Stimulated activated CD4-positive, alpha-beta T cell treated with anti-CD3 and anti-CD28 coated beads, Interleukin-2, amount 100 ng/mL, for 24 hours (primary cell): ENCODE results near the gene SMO.

Source experiments
- DNase-seq, 2 donors: peaks; one replicate each; pipeline ENCODE4 v3.0.0-alpha.2; 2020

Gene SMO

DNA sequence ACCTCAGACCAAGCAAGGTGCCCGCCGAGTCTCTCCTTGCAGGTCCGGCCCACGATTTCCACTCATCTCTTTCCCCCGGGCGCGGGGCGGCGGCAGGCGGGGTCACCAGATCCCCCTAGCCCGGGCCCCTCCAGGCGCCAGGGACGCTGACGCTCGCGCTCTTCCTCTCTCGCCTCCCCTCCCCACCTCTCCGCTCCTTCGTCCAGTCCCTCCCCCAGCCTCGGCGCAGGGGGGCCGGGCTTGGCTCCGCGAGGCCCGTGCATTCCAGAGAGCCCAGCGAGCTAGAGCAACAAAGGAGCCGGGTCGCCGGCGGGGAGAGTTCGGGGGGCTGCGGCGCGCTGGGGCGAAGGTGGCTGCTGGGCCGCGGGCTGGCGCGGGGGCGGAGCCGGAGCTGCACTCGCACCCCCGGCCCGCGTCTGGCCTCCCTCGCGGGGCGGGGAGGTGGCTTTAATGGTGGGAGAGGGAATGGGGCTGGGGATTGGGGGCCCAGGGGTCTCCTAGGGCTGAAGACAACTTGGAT is at the start of gene SMO:
Gene SMO (plus strand): TSS at position 262 of the 520 bp plus-strand sequence. CDS start 519 bp downstream, outside the sequence.
- DNase-seq = peak in 1 of 2 donors; percentile 19

GRCh38 chr7:129143724-129144094 is 44.7 kb upstream of the SMO start:
- no peak for DNase-seq

DNA sequence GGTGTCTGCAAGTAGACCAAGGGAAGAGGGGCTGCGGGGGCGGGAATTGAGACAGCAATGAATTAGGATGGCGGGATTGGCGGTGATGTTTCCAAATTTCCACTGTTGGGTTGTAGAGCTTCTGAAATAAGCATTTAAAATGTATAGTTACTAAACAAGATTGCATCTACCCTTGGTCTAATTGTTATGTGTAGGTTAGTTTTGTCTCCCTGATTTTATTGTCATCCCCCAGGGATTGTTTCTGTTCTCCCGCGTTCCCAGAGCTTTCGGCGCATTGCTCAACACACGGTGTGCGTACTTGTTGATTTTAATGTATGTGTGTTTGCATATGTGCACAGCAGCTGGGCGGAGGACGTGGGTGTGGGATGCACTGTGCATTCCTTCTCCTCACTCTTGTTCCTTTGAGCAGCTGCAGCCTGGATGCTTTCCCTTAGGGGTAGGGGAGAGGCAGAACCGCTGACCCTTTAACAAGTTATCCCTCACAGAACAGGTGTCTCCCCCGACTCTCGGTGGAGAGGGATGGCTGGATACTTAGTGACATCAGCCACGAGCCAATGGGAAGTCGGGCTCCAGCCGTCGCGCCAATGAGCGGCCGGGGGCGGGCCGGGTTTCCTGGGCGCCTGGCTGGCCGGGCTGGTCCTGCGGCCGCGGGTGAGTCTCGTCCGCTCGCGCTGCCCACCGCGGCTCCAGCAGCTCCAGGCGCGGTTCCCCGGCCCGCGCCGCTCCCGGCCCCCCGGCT is 44.2 kb upstream of the SMO start, which contains the start of gene TSPAN33:
Gene TSPAN33 (plus strand): TSS at position 613 of the 739 bp plus-strand sequence. CDS start 274 bp downstream, outside the sequence.
- peak; percentile 73 to 81 for DNase-seq

DNA sequence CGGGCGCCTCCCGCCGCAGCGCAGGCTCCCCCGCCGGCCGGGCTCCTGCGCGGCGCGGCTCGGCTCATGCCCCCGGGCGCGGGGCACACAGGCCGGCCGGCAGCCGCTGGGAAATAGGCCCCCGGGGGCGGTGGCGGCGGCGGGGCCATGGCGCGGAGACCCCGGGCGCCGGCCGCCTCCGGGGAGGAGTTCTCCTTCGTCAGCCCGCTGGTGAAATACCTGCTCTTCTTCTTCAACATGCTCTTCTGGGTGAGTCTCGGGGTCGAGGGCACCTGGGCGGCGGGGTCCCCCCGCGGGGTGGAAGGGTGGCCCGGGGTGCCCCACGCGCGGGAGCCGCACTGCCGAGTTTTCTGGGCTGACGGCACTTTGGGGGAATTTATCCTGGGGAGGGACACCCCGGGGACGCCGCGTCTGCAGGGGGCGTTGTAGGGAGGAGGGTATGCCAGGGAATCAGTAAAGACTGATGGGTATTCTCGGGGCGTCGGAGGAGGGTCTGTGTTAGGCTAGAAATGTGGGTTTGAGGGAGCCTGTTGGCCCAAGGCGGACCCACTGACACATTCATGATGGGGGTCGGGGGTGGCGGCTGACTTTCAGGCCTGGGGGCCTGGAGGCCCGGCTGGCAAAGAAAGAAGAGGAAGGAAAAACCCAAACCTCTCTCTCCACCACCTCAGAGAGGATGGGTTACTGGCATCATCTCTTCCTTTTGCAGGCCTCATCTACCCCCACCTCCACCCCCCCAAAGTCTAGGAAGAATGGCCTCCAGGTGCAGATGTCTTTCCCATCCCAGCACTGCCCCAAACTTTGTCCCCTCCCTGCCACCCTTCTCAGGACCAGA is 43.4 kb upstream of the SMO start:
- DNase-seq = peak; percentile 28 to 30

- no peak for DNase-seq
Observed at GRCh38 chr7:129146237-129146979, 42.0 kb upstream of the SMO start.

DNA sequence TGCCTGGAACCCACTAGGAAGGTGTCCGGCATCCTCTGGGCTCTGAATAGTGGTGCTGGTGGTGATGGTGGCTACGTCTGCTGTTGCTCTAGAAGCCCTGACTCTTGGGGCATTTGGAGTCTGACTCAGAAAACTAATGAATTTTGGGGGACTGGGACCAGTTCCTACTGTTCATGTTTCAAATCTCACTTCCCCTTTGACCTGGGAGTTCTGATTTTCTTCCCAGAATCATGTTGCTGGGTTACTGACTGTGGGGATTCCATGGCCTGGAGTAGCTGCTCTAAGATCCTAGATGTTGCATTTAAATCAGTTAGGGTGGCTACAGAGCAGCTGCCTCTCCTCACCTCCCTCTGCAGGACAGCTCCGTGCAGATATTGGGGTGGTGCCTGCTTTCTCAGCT is 40.7 kb upstream of the SMO start:
- no peak for DNase-seq

GRCh38 chr7:129149511-129149910 is 38.9 kb upstream of the SMO start:
- DNase-seq = no peak

GRCh38 chr7:129150199-129150996 is 38.0 kb upstream of the SMO start:
- DNase-seq = no peak

DNA sequence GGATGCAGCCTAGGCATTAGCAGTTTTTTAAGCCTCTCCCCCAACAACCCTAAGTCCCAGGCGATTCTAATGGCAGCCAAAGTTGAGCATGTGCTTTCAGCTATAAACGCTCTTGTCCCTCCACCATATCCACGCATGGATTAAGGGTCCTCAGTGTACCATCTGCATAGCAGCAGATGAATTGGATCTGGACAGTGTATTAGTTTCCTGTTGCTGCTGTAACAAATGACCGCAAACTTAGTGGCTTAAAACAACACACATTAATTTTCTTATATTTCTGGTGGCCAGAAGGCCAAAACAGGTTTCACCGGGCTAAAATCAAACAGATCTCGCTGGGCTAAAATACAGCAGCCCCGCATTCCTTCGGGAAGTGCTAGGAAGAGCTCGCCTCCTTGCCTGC is 30.8 kb upstream of the SMO start:
- no peak for DNase-seq

DNA sequence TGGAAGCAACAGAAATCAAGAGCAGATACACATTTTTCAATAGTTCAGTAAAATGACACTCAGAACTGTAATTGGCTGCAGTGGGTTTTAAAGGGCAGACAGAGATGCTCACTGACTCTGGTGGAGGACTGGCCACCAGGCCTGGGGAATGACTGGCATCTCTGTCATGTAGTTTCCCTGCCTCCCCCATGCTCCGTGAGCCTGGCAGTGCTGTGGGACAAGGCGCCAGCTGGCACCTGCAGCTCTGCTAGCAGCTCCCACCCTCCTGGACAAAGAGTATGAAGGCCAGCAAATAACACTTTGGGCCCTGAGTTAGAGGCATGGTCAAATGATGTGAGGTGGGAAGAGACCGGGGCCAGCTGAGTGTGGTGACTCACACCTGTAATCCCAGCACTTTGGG is 28.9 kb upstream of the SMO start:
- DNase-seq = no peak

DNA sequence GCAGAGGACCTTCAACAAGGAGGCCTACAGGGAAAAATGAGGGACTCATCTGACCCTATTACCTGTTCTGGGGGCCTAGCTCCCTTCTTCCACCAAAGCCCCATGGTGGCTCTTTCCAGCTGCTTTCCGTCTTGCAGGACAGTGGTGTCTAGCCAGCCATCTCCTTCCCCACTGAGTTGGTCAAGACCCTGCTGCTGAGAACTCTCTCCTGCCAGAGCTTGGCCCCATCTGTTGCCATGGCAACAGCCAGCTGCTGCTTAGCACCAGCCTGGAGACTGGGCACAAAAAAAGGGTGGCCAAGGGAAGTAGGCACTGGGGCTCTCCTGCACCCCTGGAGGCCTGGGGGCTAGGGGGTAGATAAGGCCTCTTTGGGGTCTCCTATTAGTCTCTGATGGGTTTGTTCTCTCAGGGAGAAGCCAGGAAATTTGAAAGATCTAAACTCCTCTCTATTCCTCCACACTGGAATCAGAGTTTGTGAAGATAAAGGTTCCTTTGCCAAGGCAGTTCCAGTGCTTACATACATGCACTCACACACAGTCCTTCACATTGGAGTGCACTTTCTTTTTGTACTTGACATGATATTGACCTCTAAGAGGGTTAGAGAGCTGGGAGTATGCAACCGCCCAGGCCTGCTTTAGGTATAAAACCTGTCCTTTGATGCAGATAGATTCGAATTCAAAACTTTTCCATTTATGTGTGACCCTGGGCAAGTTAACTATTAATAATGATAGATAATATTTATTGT is 28.1 kb upstream of the SMO start:
- DNase-seq = no peak

DNA sequence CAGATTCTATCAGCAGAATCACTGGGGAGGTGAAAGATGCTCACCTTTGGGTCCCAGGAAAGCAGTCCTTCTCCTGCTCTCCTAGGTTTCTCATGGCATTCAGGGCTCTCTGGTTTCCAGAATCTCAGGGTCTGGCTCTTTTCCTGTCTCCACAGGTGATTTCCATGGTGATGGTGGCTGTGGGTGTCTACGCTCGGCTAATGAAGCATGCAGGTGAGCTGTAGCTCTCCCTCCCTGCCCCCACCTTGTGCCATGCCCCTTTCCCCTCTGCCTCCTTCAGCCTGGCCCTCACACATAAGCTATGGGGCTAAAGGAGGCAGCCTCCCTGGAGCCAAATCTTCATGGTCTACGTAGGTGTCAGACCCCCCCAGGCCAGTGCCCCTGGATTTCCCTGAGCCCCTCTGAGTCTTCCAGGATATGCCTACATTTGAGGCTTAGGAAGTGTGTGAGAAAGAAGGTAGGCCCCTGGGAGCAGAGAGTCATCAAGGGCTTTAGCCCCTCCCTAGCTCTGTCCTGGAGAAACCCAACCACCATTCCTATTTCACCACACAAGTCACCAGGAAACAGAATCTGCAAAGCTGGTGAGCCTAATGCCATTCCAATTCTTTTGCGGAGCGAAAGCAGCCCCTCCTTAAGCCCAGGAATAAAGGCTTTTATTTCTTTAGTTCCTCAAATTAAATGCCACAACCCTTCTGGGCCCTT is 26.8 kb upstream of the SMO start:
- DNase-seq = no peak

- DNase-seq = no peak
Observed at GRCh38 chr7:129162732-129163131, 25.7 kb upstream of the SMO start.

DNA sequence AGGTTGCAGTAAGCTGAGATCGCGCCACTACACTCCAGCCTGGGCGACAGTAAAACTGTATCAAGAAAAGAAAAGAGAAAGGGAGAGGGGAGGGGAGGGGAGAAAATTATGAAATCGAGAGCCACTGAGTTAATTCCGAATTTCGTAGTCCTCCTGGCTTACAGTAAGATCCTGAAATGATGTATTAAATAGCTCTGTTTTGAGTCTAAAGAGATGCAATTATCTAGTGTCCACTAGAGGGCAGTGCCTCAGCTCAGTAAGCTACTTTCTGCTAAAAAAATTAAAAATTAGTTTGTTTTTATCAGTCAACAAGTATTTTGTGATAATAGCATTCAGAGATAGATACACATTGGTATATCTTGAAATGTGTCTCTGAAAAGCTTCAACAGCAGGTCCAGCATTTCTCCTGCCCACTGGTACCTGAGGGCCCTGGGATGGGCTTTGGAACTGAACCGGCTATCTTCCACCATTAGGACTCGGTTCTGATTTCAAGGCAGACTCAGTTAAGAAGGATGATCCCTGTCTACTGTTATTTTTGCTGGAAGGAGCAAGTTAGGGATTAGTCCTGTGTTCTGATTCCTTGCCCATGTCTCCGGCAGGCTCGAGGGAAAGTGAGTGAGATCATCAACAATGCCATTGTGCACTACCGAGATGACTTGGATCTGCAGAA is 24.4 kb upstream of the SMO start:
- no peak for DNase-seq

GRCh38 chr7:129166745-129167144 is 21.7 kb upstream of the SMO start:
- DNase-seq = no peak

GRCh38 chr7:129167817-129168216 is 20.6 kb upstream of the SMO start:
- no peak for DNase-seq

- DNase-seq = no peak
Observed at GRCh38 chr7:129168231-129169021, 20.0 kb upstream of the SMO start.

- peak; percentile 42 to 66 for DNase-seq
Observed at GRCh38 chr7:129169171-129169671, 19.2 kb upstream of the SMO start.
